GM18511 (cell line): ENCODE results near the gene DTNA.
"Not testable (repeated sequence)": the region's sequence is repeated elsewhere in the genome, so short reads cannot be mapped to it uniquely, and the experiment has no call there.

Experiments
- ATAC-seq: cut with Tn5 transposase; IDR thresholded peaks from one replicate; pipeline ENCODE4 v1.9.1; 2021; ENCODE audit warnings: mild to moderate bottlenecking, moderate library complexity; ENCODE audit not compliant: unreplicated experiment

DTNA gene

GRCh38 chr18:34887881-34888580 is 177.9 kb downstream of the DTNA start:
- ATAC-seq = no peak

- ATAC-seq = no peak
These were observed 180.5 kb downstream of the DTNA start for GRCh38 chr18:34890486-34891085.

GRCh38 chr18:34892379-34892778 is 182.3 kb downstream of the DTNA start:
- no peak for ATAC-seq

GRCh38 chr18:34893239-34893638 is 183.1 kb downstream of the DTNA start:
- no peak for ATAC-seq

DNA sequence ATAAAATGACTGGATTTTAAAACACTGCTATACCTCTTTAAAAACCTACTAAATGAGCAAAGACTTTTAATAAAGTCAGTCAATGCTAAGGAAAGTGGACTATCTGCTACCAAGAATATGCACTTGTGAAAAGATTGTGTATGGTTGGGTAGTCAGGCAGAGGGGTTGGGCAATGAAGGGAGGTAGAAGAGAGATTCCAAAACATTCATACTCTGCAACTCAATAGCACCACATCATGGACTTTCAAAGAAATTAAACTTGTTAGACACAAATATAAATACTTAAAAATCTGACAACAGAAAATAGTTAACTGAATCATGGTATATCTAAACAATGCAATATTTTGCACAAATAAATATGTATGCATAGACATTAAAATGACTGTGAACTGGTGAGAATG is 191.2 kb downstream of the DTNA start:
- ATAC-seq = no peak

GRCh38 chr18:34904994-34905393 is 194.9 kb downstream of the DTNA start:
- ATAC-seq = no peak

DNA sequence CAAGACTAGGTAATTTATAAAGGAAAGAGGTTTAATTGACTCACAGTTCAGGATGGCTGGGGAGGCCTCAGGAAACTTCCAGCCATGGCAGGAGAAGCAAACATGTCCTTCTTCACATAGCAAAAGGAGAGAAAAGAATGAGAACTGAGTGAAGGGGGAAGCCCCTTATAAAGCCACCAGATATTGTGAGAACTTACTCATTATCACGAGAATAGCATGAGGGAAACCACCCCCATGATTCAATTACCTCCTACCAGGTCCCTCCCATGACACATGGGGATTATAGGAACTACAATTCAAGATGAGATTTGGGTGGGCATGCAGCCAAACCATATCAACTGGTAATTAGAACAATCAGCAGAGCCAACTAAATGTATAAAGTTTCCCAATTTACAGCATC is 196.9 kb downstream of the DTNA start:
- not testable (repeated sequence) for ATAC-seq

DNA sequence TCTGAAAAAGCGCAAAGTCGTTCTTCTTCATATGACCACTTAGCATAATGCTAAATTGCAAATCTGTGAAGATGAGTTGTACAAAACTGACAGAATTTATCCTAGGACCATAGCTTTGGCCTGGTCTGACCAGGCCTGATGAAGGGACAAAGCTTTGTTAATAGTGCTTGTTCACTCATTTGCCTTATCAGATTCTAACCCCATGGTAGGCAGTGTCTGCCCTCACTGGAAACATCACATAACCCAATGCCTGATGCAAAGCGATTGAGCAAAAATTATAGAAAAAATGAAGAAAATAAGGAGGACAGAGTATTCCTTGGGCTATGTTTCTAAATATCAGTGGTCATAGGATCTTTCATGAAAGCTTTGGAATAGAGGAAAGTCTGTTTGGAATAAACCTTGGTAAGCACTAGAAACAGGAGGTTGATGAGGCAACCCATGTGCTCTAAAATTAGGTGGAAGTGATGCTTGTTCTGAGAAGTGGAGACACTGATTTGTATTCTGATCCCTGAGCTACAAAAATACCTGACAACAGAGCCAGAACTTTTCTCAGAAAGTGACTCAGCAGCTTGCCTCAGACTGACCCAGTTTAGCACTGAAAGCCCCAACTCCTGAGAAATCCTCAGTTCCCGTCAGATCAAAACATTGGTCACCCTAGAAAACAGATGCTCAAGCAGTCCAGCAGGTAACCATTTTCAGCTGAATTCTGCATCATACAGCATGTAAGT is 199.7 kb downstream of the DTNA start:
- no peak for ATAC-seq

DNA sequence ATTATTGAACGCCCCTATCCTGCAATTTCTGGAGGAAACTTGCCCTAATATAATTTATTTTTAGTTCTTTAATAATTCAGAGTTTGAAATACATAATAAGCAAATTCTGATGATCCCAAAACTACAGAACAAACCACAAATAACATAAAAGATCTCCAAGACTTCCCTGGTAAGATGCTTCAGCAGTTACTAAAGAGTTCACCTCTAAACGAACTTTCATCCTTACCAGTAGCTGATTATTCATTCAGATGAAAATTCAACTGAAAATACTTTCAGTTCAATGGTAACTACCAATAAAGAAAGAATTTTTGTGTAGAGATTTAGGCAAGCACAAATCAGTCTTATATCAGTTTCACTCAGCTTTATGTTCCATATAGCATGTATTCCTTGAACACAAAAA is 201.0 kb downstream of the DTNA start:
- no peak for ATAC-seq

DNA sequence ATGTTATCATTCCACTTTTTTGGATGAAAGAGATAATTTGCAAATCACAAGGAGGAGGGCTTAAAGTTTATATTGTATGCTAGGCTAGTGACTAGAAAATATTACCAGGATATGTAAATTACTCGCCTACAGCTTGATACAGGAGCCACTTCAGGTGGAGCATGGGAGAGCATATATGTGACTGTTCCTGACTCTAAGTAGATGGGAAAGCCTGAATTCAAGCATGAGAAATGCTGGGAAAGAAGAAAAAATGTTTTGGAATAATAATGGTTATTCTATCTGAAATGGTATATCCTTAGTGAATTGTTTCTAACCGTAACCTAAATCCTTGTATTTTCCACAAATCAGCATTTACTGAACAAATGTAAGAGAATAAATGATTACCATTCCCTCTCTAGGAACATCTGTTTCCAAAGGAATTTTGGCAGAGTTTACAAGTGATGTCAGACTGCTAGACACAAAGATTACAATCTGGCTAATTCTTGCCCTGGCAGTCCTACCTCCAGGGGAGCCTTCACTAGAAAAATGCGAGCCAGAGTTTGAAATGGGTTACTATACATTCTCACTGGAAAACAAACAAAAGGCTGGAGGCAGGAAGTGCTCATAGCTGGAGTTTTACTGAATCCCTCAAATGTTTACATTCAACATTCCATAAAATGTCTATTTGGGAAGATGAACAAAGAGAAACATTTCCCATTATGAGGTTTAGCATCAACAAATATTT is 201.7 kb downstream of the DTNA start:
- ATAC-seq = no peak

GRCh38 chr18:34913837-34914661 is 204.0 kb downstream of the DTNA start:
- no peak for ATAC-seq

DNA sequence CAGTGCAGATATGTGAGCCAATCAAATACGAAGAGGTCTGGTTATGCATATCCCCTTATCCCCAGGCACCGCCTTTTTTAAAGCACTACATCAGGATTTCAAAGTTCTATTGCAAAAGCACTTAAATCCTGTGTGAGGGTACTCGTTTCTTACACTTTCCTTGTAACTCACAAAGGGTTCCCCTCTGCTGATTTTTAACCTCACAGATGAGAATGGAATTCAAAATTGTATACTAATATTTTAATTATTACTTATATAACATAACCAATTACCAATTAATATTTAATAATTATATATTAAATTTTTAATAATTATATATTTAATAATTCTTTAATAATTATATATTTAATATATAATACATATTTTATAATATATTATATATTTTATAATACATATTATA is 204.9 kb downstream of the DTNA start:
- no peak for ATAC-seq

DNA sequence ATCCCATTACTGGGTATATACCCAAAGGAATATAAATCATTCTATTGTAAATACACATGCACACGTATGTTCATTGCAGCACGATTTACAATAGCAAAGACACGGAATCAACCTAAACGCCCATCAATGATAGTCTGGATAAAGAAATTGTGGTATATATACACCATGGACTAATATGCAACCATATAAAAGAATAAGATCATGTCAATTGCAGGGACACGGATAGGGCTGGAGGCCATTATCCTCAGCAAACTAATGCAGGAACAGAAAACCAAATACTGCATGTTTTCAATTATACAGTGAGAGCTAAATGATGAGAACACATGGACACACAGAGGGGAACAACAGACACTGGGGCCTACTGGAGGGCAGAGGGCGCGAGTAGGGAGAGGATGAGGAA is 206.4 kb downstream of the DTNA start:
- not testable (repeated sequence) for ATAC-seq

DNA sequence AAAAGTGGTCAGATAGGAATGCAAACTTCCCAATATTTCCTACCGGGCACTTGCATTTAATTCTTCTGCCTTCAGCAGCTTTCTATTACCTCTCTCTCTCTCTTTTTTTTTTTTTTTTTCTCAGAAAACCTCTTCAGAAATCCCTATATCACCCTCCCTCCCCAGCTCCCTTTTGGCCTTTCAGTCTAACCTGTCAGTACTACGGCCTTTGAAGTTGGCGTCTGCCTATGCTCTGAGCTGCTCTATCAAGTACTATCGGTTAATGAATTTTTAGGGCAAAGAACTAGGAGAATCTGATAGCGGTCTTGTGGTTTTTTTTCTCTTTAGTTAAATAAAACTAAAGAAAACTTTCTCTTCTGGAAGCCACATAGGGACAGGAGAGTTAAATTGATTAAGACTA is 208.8 kb downstream of the DTNA start:
- ATAC-seq = no peak

GRCh38 chr18:34921226-34921625 is 211.1 kb downstream of the DTNA start:
- ATAC-seq = no peak

GRCh38 chr18:34921811-34922385 is 211.8 kb downstream of the DTNA start:
- no peak for ATAC-seq

GRCh38 chr18:34922594-34922993 is 212.5 kb downstream of the DTNA start:
- ATAC-seq = not testable (repeated sequence)

DNA sequence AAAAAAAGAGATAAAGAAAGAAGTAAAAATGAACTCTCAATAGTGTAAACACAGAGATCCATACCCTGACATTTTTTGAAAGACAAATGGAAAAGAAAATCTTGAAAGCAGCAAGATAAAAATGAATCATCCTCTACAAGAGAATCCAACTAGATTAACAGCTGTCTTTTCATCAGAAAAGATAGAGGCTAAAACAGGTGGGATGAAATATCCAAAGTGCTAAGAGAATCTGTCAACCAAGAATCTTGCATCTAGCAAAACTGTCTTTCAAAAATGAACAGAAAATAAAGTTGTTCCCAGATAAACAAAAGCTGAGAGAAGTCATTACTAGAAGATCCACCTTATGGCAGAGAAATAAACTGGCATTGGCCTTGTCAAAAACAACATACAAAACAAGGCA is 213.8 kb downstream of the DTNA start:
- ATAC-seq = no peak

GRCh38 chr18:34926683-34927082 is 216.6 kb downstream of the DTNA start:
- ATAC-seq = no peak

- ATAC-seq = no peak
These were observed 218.1 kb downstream of the DTNA start for GRCh38 chr18:34928088-34928753.
